Ishikawa (cell line): ENCODE results near the gene PCCA.

Source experiments
- CEBPB ChIP-seq: IDR thresholded peaks from 2 replicates; pipeline ENCODE4 v1.6.1; 2012
- CREB1 ChIP-seq: IDR thresholded peaks from 2 replicates; pipeline ENCODE4 v1.6.1; 2012; ENCODE audit warnings: low read depth
- EGR1 ChIP-seq: IDR thresholded peaks from 2 replicates; pipeline ENCODE4 v1.6.1; 2012
- EP300 ChIP-seq: IDR thresholded peaks from 2 replicates; pipeline ENCODE4 v1.6.1; 2012; ENCODE audit warnings: borderline replicate concordance
- NFIC ChIP-seq: IDR thresholded peaks from 2 replicates; pipeline ENCODE4 v1.6.1; 2012
- RAD21 ChIP-seq: IDR thresholded peaks from 2 replicates; pipeline ENCODE4 v1.6.1; 2012; ENCODE audit warnings: low read depth
- TAF1 ChIP-seq: IDR thresholded peaks from 2 replicates; pipeline ENCODE4 v1.6.1; 2012; ENCODE audit warnings: low read depth, mild to moderate bottlenecking
- TCF12 ChIP-seq: IDR thresholded peaks from 2 replicates; pipeline ENCODE4 v1.6.1; 2012; ENCODE audit warnings: low read depth
- TEAD4 ChIP-seq: IDR thresholded peaks from 2 replicates; pipeline ENCODE4 v1.6.1; 2012
- YY1 ChIP-seq: IDR thresholded peaks from 2 replicates; pipeline ENCODE4 v1.6.1; 2012; ENCODE audit warnings: low read depth
- ZBTB7A ChIP-seq: IDR thresholded peaks from 2 replicates; pipeline ENCODE4 v1.6.1; 2012; ENCODE audit warnings: low read depth
- TF ChIP-seq, protein P1 (sequence below): IDR thresholded peaks from 2 replicates; pipeline ENCODE4 v1.6.1; 2012
- TF ChIP-seq, protein P2 (sequence below): IDR thresholded peaks from 2 replicates; pipeline ENCODE4 v1.6.1; 2012; ENCODE audit warnings: low read depth, mild to moderate bottlenecking
- TF ChIP-seq, protein P3 (sequence below): IDR thresholded peaks from 2 replicates; pipeline ENCODE4 v1.6.1; 2012

DNA sequence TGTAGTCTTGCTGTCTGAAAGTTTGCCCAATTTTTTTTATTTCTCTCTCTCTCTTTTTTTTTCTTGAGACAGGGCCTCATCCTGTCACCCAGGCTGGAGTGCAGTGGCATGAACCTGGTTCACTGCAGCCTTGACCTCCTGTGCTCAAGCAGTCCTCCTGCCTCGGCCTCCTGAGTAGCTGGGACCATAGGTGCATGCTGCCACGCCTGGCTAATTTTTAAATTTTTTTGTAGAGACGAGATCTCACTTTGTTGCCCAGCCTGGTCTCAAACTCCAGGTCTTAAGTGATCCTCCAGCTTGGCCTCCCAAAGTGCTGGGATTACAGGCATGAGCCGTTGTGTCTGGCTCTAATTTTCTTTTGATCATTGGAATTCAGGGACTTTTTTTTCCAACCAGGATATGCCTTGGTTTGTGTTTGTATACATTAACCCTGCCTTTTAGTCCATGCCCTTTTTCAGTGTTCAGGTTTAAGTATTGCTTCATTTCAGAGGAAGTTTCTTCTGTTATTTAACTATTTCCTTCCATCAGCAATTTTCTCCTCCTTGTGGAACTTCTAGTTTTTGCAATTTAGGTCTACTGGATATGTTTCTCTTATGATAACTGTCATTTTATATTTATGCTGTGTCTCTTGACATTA lies 201.4 kb downstream of the PCCA start:
- no peak for TF ChIP-seq YY1
- TF ChIP-seq, protein P1, sequence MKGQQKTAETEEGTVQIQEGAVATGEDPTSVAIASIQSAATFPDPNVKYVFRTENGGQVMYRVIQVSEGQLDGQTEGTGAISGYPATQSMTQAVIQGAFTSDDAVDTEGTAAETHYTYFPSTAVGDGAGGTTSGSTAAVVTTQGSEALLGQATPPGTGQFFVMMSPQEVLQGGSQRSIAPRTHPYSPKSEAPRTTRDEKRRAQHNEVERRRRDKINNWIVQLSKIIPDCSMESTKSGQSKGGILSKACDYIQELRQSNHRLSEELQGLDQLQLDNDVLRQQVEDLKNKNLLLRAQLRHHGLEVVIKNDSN, result no peak
- no peak for TF ChIP-seq TAF1
- TF ChIP-seq, protein P2, sequence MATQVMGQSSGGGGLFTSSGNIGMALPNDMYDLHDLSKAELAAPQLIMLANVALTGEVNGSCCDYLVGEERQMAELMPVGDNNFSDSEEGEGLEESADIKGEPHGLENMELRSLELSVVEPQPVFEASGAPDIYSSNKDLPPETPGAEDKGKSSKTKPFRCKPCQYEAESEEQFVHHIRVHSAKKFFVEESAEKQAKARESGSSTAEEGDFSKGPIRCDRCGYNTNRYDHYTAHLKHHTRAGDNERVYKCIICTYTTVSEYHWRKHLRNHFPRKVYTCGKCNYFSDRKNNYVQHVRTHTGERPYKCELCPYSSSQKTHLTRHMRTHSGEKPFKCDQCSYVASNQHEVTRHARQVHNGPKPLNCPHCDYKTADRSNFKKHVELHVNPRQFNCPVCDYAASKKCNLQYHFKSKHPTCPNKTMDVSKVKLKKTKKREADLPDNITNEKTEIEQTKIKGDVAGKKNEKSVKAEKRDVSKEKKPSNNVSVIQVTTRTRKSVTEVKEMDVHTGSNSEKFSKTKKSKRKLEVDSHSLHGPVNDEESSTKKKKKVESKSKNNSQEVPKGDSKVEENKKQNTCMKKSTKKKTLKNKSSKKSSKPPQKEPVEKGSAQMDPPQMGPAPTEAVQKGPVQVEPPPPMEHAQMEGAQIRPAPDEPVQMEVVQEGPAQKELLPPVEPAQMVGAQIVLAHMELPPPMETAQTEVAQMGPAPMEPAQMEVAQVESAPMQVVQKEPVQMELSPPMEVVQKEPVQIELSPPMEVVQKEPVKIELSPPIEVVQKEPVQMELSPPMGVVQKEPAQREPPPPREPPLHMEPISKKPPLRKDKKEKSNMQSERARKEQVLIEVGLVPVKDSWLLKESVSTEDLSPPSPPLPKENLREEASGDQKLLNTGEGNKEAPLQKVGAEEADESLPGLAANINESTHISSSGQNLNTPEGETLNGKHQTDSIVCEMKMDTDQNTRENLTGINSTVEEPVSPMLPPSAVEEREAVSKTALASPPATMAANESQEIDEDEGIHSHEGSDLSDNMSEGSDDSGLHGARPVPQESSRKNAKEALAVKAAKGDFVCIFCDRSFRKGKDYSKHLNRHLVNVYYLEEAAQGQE, result no peak
- TF ChIP-seq EGR1, result no peak
- TF ChIP-seq EP300, result no peak
- no peak for TF ChIP-seq RAD21
- TF ChIP-seq NFIC, result no peak
- TF ChIP-seq, protein P3, sequence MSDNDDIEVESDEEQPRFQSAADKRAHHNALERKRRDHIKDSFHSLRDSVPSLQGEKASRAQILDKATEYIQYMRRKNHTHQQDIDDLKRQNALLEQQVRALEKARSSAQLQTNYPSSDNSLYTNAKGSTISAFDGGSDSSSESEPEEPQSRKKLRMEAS, result no peak
- no peak for TF ChIP-seq CEBPB
- no peak for TF ChIP-seq TEAD4
- no peak for TF ChIP-seq ZBTB7A
- no peak for TF ChIP-seq TCF12
- TF ChIP-seq CREB1, result no peak
